WTC11 (cell line): Measurements from ENCODE around the gene HES2.

Experiments
- ELF4 ChIP-seq: sonication (generic); formaldehyde crosslinking; IDR thresholded peaks from 2 replicates; pipeline ENCODE4 v1.8.1; 2022; ENCODE audit warnings: low read depth, mild to moderate bottlenecking, moderate library complexity, missing genetic modification reagents
- GABPB1 ChIP-seq: sonication (generic); formaldehyde crosslinking; IDR thresholded peaks from 2 replicates; pipeline ENCODE4 v1.8.1; 2023; ENCODE audit warnings: mild to moderate bottlenecking, missing genetic modification reagents
- NR3C1 ChIP-seq: sonication (generic); formaldehyde crosslinking; conservative IDR thresholded peaks from 2 replicates; pipeline ENCODE4 v1.8.1; 2023; ENCODE audit warnings: low read depth, mild to moderate bottlenecking, missing genetic modification reagents
- SMAD3 ChIP-seq: sonication (generic); formaldehyde crosslinking; IDR thresholded peaks from 2 replicates; pipeline ENCODE4 v1.8.0; 2022; ENCODE audit warnings: missing genetic modification reagents, mild to moderate bottlenecking, borderline replicate concordance
- SOX15 ChIP-seq: fragments of 250-450 bp; sonication (Bioruptor Pico); IDR thresholded peaks from 2 replicates; pipeline ENCODE4 v1.9.0; 2021; ENCODE audit warnings: mild to moderate bottlenecking
- SP1 ChIP-seq: sonication (generic); formaldehyde crosslinking; conservative IDR thresholded peaks from 2 replicates; pipeline ENCODE4 v1.8.1; 2022; ENCODE audit warnings: missing genetic modification reagents
- TCF7 ChIP-seq: sonication (generic); formaldehyde crosslinking; IDR thresholded peaks from 2 replicates; pipeline ENCODE4 v1.8.0; 2022; ENCODE audit warnings: mild to moderate bottlenecking, low read depth, missing genetic modification reagents, moderate library complexity
- ZNF263 ChIP-seq: sonication (generic); formaldehyde crosslinking; IDR thresholded peaks from 2 replicates; pipeline ENCODE4 v1.8.1; 2022; ENCODE audit warnings: low read depth, mild to moderate bottlenecking, moderate library complexity, missing genetic modification reagents
- TF ChIP-seq, protein P1 (sequence below): fragments of 200-600 bp; IDR thresholded peaks from 2 replicates; pipeline ENCODE4 v1.8.0; 2022; ENCODE audit warnings: antibody characterized with exemption
- TF ChIP-seq, protein P2 (sequence below): sonication (generic); formaldehyde crosslinking; IDR thresholded peaks from 2 replicates; pipeline ENCODE4 v1.8.1; 2023; ENCODE audit warnings: mild to moderate bottlenecking, missing genetic modification reagents, moderate library complexity
- TF ChIP-seq, protein P3 (sequence below): sonication (generic); formaldehyde crosslinking; IDR thresholded peaks from 2 replicates; pipeline ENCODE4 v1.8.0; 2022; ENCODE audit warnings: mild to moderate bottlenecking, missing genetic modification reagents
- TF ChIP-seq, protein P4 (sequence below): sonication (generic); formaldehyde crosslinking; IDR thresholded peaks from 2 replicates; pipeline ENCODE4 v1.8.1; 2022; ENCODE audit warnings: low read depth, mild to moderate bottlenecking, moderate library complexity, missing genetic modification reagents, borderline replicate concordance
- TF ChIP-seq, protein P5 (sequence below): sonication (generic); formaldehyde crosslinking; IDR thresholded peaks from 2 replicates; pipeline ENCODE4 v1.8.0; 2022; ENCODE audit warnings: mild to moderate bottlenecking, missing genetic modification reagents

DNA sequence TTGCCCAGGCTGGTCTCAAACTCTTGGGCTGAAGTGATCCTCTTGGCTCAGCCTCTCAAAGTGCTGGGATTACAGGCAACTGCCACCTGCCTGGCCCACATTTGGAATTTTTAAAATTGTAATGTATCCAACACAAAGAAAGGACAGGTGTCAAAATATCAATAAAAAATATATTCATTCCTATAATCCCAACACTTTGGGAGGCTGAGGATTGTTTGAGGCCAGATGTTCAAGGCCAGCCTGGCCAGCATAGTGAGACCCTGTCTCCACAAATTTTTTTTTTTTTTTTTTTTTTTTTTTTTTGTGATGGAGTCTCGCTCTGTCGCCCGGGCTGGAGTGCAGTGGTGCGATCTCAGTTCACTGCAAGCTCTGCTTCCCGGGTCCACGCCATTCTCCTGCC, 10.0 kb downstream of the HES2 start:
- TF ChIP-seq TCF7 (CRISPR knock-in tag) (no peak), SMAD3 (no peak), ELF4 (CRISPR knock-in tag) (no peak), ZNF263 (CRISPR knock-in tag) (no peak), SOX15 (CRISPR knock-in tag) (no peak), NR3C1 (CRISPR knock-in tag) (no peak), GABPB1 (no peak), SP1 (CRISPR knock-in tag) (no peak)
- TF ChIP-seq, protein P1, sequence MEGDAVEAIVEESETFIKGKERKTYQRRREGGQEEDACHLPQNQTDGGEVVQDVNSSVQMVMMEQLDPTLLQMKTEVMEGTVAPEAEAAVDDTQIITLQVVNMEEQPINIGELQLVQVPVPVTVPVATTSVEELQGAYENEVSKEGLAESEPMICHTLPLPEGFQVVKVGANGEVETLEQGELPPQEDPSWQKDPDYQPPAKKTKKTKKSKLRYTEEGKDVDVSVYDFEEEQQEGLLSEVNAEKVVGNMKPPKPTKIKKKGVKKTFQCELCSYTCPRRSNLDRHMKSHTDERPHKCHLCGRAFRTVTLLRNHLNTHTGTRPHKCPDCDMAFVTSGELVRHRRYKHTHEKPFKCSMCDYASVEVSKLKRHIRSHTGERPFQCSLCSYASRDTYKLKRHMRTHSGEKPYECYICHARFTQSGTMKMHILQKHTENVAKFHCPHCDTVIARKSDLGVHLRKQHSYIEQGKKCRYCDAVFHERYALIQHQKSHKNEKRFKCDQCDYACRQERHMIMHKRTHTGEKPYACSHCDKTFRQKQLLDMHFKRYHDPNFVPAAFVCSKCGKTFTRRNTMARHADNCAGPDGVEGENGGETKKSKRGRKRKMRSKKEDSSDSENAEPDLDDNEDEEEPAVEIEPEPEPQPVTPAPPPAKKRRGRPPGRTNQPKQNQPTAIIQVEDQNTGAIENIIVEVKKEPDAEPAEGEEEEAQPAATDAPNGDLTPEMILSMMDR, result no peak
- TF ChIP-seq, protein P2, sequence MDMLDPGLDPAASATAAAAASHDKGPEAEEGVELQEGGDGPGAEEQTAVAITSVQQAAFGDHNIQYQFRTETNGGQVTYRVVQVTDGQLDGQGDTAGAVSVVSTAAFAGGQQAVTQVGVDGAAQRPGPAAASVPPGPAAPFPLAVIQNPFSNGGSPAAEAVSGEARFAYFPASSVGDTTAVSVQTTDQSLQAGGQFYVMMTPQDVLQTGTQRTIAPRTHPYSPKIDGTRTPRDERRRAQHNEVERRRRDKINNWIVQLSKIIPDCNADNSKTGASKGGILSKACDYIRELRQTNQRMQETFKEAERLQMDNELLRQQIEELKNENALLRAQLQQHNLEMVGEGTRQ, result no peak
- TF ChIP-seq, protein P3, sequence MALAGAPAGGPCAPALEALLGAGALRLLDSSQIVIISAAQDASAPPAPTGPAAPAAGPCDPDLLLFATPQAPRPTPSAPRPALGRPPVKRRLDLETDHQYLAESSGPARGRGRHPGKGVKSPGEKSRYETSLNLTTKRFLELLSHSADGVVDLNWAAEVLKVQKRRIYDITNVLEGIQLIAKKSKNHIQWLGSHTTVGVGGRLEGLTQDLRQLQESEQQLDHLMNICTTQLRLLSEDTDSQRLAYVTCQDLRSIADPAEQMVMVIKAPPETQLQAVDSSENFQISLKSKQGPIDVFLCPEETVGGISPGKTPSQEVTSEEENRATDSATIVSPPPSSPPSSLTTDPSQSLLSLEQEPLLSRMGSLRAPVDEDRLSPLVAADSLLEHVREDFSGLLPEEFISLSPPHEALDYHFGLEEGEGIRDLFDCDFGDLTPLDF, result no peak
- TF ChIP-seq, protein P4, sequence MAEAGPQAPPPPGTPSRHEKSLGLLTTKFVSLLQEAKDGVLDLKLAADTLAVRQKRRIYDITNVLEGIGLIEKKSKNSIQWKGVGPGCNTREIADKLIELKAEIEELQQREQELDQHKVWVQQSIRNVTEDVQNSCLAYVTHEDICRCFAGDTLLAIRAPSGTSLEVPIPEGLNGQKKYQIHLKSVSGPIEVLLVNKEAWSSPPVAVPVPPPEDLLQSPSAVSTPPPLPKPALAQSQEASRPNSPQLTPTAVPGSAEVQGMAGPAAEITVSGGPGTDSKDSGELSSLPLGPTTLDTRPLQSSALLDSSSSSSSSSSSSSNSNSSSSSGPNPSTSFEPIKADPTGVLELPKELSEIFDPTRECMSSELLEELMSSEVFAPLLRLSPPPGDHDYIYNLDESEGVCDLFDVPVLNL (CRISPR knock-in tag), result no peak
- TF ChIP-seq, protein P5, sequence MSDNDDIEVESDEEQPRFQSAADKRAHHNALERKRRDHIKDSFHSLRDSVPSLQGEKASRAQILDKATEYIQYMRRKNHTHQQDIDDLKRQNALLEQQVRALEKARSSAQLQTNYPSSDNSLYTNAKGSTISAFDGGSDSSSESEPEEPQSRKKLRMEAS, result no peak
